ENCODE measurements around the gene MYBBP1A. TPM values are rescaled to one million over a fixed set of nuclear protein-coding genes. Genes with fewer than 3 reads are reported as not detected.

Gene MYBBP1A
- total and polyA plus RNA-seq, 2 donors (not counting 1 experiment from before 2014, with no cell fraction given): 72.4 to 74.4 TPM

- intact Hi-C loops (cut with micrococcal nuclease): no loop called here
- Histone ChIP-seq H4K20me1 (ENCODE audit: control insufficient read depth, insufficient read depth, low read length, poor library complexity, severe bottlenecking) (no peaks in the 10 kb centered on the region), H3K27ac (ENCODE audit: low read length in 2 of 2) (no peak overlapping the region), H3K9ac (ENCODE audit: low read length) (no peak overlapping the region), H3K9me3 (ENCODE audit: control extremely low read depth in 1 of 3, control insufficient read depth in 2 of 3, insufficient read depth in 1 of 3, low read length in 2 of 3) (no peaks in the 10 kb centered on the region), H3K4me3 (ENCODE audit: control extremely low read depth in 1 of 5, extremely low read depth in 1 of 5, insufficient read depth in 1 of 5, low read depth in 2 of 5, low read length in 4 of 5) (no peak overlapping the region), H3K36me3 (replicated peaks in 1 of 2; ENCODE audit: control extremely low read depth in 1 of 2, control insufficient read depth in 1 of 2, extremely low read depth in 1 of 2, insufficient read depth in 2 of 2, low read length in 1 of 2) (peaks cover 0 to 58% of the 10 kb centered on the region in 2 experiments), H3K27me3 (replicated peaks in 1 of 4; ENCODE audit: control extremely low read depth in 1 of 4, control insufficient read depth in 3 of 4, insufficient read depth in 4 of 4, low read length in 3 of 4) (no peaks in the 10 kb centered on the region), H2AFZ (ENCODE audit: insufficient read depth, low read depth, low read length, poor library complexity, severe bottlenecking) (no peak overlapping the region), H3K4me1 (ENCODE audit: control insufficient read depth in 2 of 2, insufficient read depth in 2 of 2, low read length in 2 of 2) (peaks cover 0 to 3% of the 10 kb centered on the region in 2 donors), H3K4me2 (replicated peaks; ENCODE audit: low read depth, low read length, poor library complexity, severe bottlenecking) (no peak overlapping the region), H3K79me2 (ENCODE audit: control insufficient read depth, insufficient read depth, low read length) (no peaks in the 10 kb centered on the region)
- no peak overlapping the region for H3K4me3 Mint-ChIP-seq
- no peaks in the 10 kb centered on the region for H3K4me1 Mint-ChIP-seq
- ATAC-seq (ENCODE audit: low read depth) (no peak), DNase-seq (no peak)
- 80% methylated on average over 15 of the region's 15 CpGs for WGBS (ENCODE audit: insufficient coverage)
- POLR2A ChIA-PET: no interaction called here
- no peaks in the 10 kb centered on the region for H3K27me3 Mint-ChIP-seq
- H3K9me3 Mint-ChIP-seq (ENCODE audit: insufficient read depth): no peaks in the 10 kb centered on the region
- TF ChIP-seq CTCF (IDR thresholded peaks at IDR 0.05): no peak
- no peak for TF ChIP-seq EZH2 (IDR thresholded peaks at IDR 0.05; ENCODE audit: borderline replicate concordance, insufficient read depth, low read depth, low read length, poor library complexity, severe bottlenecking)
- CTCF ChIA-PET: interaction anchor here (1.3 kb wide), 1 partner anchor 124 kb away, joined by 3 read pairs; no protein-coding TSS in a partner anchor
- no peak overlapping the region for H3K27ac Mint-ChIP-seq
These were observed 14.4 kb downstream of the MYBBP1A start for GRCh38 chr17:4540687-4541327.

- Histone ChIP-seq H3K9me3 (ENCODE audit: control extremely low read depth in 1 of 3, control insufficient read depth in 2 of 3, insufficient read depth in 1 of 3, low read length in 2 of 3) (no peaks in the 10 kb centered on the region), H2AFZ (ENCODE audit: insufficient read depth, low read depth, low read length, poor library complexity, severe bottlenecking) (no peak overlapping the region), H3K4me1 (ENCODE audit: control insufficient read depth in 2 of 2, insufficient read depth in 2 of 2, low read length in 2 of 2) (peaks cover 0 to 3% of the 10 kb centered on the region in 2 donors), H4K20me1 (ENCODE audit: control insufficient read depth, insufficient read depth, low read length, poor library complexity, severe bottlenecking) (no peaks in the 10 kb centered on the region), H3K9ac (ENCODE audit: low read length) (no peak overlapping the region), H3K4me2 (replicated peaks; ENCODE audit: low read depth, low read length, poor library complexity, severe bottlenecking) (no peak overlapping the region), H3K36me3 (replicated peaks in 1 of 2; ENCODE audit: control extremely low read depth in 1 of 2, control insufficient read depth in 1 of 2, extremely low read depth in 1 of 2, insufficient read depth in 2 of 2, low read length in 1 of 2) (peaks cover 0 to 52% of the 10 kb centered on the region in 2 experiments), H3K27ac (ENCODE audit: low read length in 2 of 2) (no peak overlapping the region), H3K79me2 (ENCODE audit: control insufficient read depth, insufficient read depth, low read length) (no peaks in the 10 kb centered on the region), H3K4me3 (ENCODE audit: control extremely low read depth in 1 of 5, extremely low read depth in 1 of 5, insufficient read depth in 1 of 5, low read depth in 2 of 5, low read length in 4 of 5) (no peak overlapping the region), H3K27me3 (replicated peaks in 1 of 4; ENCODE audit: control extremely low read depth in 1 of 4, control insufficient read depth in 3 of 4, insufficient read depth in 4 of 4, low read length in 3 of 4) (no peaks in the 10 kb centered on the region)
- Mint-ChIP-seq H3K27ac (no peak overlapping the region), H3K9me3 (ENCODE audit: insufficient read depth) (no peaks in the 10 kb centered on the region), H3K27me3 (no peaks in the 10 kb centered on the region), H3K4me1 (peaks cover 2% of the 10 kb centered on the region), H3K4me3 (no peak overlapping the region)
- 79% methylated on average over 14 of the region's 14 CpGs for WGBS (ENCODE audit: insufficient coverage)
- intact Hi-C loops (cut with micrococcal nuclease): no loop called here
- TF ChIP-seq EZH2 (IDR thresholded peaks at IDR 0.05; ENCODE audit: borderline replicate concordance, insufficient read depth, low read depth, low read length, poor library complexity, severe bottlenecking): no peak
- TF ChIP-seq CTCF (IDR thresholded peaks at IDR 0.05): no peak
- ATAC-seq (ENCODE audit: low read depth) (no peak), DNase-seq (no peak)
- ChIA-PET CTCF (interaction anchor here (1.3 kb wide), 1 partner anchor 124 kb away, joined by 3 read pairs; no protein-coding TSS in a partner anchor), POLR2A (no interaction called here)
These were observed 14.9 kb downstream of the MYBBP1A start for GRCh38 chr17:4540224-4540651.

All from B cell (primary cell).